IPS-18c (cell line): ENCODE data around the gene MILR1.
"Not testable (repeated sequence)": the region's sequence is repeated elsewhere in the genome, so short reads cannot be mapped to it uniquely, and the experiment has no call there.

Experiments used
- H3K4me3 ChIP-seq: 2 replicates; pipeline ENCODE4 v1.7.0; 2013; ENCODE audit warnings: low read depth, mild to moderate bottlenecking, low read length, moderate library complexity; ENCODE audit not compliant: insufficient read depth
- H3K9me3 ChIP-seq: one replicate; pipeline ENCODE4 v1.6.1; 2013; ENCODE audit warnings: mild to moderate bottlenecking, low read length, moderate library complexity; ENCODE audit not compliant: control insufficient read depth, insufficient read depth

The MILR1 gene

GRCh38 chr17:64422121-64422520 is 26.8 kb upstream of the MILR1 start:
- not testable (repeated sequence) for H3K9me3 ChIP-seq, H3K4me3 ChIP-seq

GRCh38 chr17:64423881-64424280 is 25.0 kb upstream of the MILR1 start:
- no peak overlapping the region for H3K4me3 ChIP-seq

GRCh38 chr17:64424324-64424849 is 24.5 kb upstream of the MILR1 start:
- H3K9me3 ChIP-seq = no peaks in the 10 kb centered on the region
- no peak overlapping the region for H3K4me3 ChIP-seq

More at GRCh38 chr17:64423881-64424280, 25.0 kb upstream of the MILR1 start:
- H3K9me3 ChIP-seq = no peaks in the 10 kb centered on the region

- H3K4me3 ChIP-seq = no peak overlapping the region
- H3K9me3 ChIP-seq = no peaks in the 10 kb centered on the region
Observed at GRCh38 chr17:64425191-64425590, 23.7 kb upstream of the MILR1 start.

DNA sequence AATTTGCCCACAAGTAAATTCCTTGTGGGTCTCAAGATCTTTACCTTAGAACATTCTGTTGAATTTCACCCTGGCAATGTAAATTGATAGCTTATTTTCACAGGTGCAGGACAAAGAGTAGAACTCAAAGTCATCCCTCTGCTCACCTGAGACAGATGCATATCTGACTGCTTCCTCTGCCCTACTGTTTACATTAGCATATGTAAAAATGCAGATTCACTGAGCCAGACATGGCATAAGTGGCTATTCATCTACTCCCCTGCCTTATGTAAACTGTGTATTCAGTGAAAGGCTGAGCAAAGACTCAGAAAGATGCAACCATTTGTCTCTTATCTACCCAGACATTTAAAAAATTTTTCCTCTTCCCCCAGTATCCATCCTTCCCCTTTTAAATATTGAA is 22.3 kb upstream of the MILR1 start:
- H3K4me3 ChIP-seq = no peak overlapping the region

GRCh38 chr17:64428406-64428805 is 20.5 kb upstream of the MILR1 start:
- Histone ChIP-seq H3K4me3 (no peak overlapping the region), H3K9me3 (no peaks in the 10 kb centered on the region)

More for the DNA sequence above, 22.3 kb upstream of the MILR1 start:
- H3K9me3 ChIP-seq = no peaks in the 10 kb centered on the region

DNA sequence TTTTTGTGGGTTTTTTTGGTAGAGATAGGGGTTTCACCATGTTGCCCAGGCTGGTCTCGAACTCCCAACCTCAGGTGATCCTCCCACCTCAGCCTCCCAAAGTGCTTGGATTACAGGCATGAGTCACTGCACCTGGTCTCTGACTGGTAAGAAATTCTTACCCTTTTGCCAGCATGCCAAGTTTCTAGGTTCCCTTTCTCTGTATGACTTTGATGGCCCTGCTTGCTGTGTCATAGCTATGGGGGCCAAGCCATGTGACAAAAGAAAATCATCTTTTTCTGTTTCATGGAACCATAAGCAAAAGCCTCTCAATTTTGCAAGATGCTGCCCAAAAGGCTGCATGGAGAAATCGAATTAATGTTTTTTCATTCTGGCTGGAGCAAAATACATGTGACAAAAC is 18.9 kb upstream of the MILR1 start:
- H3K9me3 ChIP-seq, H3K4me3 ChIP-seq: not testable (repeated sequence)

DNA sequence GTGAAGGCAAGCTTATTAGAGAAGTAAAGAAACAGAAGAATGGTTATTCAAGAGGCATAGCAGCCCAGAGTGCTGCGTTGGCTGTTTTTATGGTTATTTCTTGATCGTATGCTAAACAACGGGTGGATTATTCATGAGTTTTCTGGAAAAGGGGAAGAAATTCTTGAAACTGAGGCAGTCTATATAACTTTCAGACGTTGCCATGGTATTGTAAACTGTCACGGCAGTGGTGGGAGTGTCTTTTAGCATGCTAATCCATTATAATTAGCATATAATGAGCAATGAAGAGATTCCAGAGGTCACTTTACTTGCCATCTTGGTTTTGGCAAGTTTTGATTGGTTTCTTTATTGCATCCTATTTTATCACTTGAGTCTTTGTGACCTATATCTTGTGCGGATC is 17.4 kb upstream of the MILR1 start:
- H3K9me3 ChIP-seq = no peaks in the 10 kb centered on the region

DNA sequence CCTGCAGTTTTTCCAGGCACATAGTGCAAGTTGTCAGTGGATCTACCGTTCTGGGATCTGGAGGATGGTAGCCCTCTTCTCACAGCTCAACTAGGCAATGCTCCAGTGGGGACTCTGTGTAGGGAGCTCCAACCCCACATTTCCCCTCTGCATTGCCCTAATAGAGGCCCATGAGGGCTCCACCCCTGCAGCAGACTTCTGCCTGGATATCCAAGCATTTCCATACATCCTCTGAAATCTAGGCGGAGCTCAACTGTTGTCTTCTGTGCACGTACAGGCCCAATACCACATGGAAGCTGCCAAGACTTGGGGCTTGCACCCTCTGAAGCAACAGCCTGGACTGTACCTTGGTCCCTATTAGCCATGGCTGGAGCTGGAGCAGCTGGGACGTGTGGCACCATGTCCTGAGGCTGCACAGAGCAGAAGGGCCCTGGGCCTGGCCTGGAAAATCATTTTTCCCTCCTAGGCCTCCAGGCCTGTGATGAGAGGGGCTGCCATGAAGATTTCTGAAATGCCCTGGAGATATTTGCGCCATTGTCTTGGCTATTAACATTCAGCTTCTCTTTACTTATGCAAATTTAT is 10.9 kb upstream of the MILR1 start:
- H3K9me3 ChIP-seq = peaks cover 15% of the 10 kb centered on the region
- no peak overlapping the region for H3K4me3 ChIP-seq

More for the DNA sequence above, 17.4 kb upstream of the MILR1 start:
- H3K4me3 ChIP-seq = no peak overlapping the region

DNA sequence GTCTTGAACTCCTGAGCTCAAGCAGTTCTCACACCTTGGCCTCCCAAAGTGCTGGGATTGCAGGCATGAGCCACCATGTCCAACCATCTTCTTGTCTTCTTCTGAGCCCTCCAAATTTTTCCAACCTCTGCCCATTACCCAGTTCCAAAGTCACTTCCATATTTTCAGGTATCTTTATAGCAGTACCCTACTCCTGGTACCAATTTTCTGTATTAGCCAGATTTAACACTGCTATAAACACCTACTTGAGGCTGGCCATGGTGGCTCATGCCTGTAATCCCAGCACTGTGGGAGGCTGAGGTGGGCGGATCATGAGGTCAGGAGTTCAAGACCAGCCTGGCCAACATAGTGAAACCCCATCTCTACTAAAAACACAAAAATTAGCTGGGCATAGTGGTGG is 9.4 kb upstream of the MILR1 start:
- not testable (repeated sequence) for H3K4me3 ChIP-seq
- H3K9me3 ChIP-seq = peaks cover 15% of the 10 kb centered on the region

GRCh38 chr17:64439956-64440355 is 9.0 kb upstream of the MILR1 start:
- H3K4me3 ChIP-seq = no peak overlapping the region

DNA sequence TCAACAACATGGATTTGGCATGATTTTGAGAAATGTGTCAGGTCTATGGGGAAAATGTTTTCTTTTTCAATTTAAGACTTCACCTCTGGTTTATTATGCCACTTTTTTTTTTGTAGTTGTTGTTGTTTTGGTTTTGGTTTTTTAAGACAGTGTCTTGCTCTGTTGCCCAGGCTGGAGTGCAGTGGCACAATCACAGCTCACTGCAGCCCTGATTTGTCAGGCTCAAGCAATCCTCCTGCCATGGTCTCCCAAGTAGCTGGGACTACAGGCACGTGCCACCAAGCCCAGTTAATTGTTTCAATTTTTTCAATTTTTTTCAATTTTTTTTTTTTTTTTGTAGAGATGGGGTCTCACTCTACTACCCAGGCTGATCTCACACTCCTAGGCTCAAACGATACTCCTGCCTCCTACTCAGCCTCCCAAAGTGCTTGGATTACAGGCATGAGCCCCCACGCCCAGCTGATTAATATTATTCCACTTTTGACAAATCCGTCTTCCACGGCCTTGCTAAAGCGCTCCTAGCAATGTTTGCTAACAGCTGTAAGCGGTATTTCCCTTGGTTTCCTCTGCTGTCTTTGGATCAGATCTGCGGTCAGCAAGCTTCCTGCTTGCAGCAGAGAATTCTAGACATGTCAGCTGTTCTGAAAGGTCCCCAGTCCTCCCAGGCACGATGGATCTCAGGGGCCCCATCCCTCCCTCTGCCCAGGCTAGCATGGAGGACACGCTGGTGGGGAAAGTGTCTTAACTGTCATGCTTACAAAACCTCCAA is 7.0 kb upstream of the MILR1 start:
- Histone ChIP-seq H3K9me3 (peaks cover 12% of the 10 kb centered on the region), H3K4me3 (no peak overlapping the region)

More at GRCh38 chr17:64439956-64440355, 9.0 kb upstream of the MILR1 start:
- H3K9me3 ChIP-seq = peaks cover 15% of the 10 kb centered on the region

- no peak overlapping the region for H3K4me3 ChIP-seq
- peaks cover 7% of the 10 kb centered on the region for H3K9me3 ChIP-seq
Observed at GRCh38 chr17:64442541-64442971, 6.4 kb upstream of the MILR1 start.

DNA sequence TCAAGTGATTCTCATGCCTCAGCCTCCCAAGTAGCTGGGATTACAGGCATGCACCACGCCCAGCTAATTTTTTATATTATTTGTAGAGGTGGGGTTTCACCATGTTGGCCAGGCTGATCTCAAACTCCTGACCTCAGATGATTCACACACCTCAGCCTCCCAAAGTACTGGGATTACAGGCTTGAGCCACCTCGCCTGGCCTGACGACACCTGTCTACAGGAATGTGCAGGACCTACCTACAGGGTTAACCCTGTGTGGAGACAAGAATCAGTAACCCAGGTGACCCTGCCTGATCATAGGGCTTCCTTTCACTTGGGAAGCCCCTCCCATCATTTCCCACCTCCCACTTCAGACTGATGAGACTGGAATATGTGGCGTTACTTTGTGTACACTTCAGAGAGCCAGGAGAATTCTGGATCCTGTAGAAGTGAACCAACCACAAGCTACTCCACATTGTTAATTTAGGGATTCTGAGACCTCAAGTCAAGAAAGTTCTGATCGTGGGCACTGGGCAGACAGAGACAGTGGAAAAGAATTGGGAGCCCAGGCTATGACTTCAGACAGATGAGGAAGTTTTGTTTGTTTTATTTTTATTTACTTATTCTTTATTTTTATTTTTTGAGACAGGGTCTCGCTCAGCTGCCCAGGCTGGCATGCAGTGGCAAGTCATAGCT is 5.7 kb upstream of the MILR1 start:
- Histone ChIP-seq H3K4me3 (no peak overlapping the region), H3K9me3 (peaks cover 2% of the 10 kb centered on the region)

- Histone ChIP-seq H3K9me3 (no peaks in the 10 kb centered on the region), H3K4me3 (no peak overlapping the region)
Observed at GRCh38 chr17:64447526-64447925, 1.4 kb upstream of the MILR1 start.

- H3K4me3 ChIP-seq = no peak overlapping the region
- H3K9me3 ChIP-seq = no peaks in the 10 kb centered on the region
Observed at GRCh38 chr17:64449545-64449944, 630 bp downstream of the MILR1 start.

DNA sequence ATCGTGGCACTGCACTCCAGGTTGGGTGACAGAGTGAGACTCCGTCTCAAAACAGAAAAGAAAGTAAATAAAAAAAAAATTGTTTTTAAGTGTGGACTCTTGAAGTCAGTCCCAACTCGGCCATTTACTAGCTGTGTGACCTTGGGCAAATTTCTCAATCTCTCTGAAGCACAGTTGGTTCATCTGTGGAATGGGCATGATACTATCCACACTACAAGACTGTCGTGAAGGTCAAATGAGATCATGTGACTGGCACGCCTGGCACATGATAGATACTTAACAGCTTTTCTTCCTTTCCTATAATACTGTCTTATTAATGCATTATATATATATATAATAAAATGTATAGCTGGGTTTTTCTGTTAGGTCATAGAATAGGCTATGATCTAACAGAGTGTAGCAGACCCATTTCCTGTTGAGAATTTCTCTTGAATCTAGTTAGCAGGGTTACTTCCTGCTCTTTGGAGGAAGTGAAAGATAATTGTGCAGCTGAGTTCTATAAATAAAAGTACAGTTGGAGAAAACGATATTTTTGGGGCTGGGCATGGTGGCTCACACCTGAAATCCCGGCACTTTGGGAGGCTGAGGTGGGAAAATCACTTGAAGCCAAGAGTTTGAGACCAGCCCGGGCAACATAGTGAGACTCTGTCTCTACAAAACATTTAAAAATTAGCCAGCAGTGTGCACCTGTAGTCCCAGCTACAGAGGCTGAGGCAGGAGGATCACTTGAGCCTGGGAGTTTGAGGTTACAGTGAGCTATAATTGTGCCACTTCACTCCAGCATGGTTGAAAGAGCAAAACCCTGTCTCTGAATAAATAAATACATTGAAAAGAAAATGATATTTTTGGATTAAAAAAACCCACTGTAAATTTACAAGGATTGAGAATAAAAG is 7.3 kb downstream of the MILR1 start:
- H3K9me3 ChIP-seq = no peaks in the 10 kb centered on the region
- H3K4me3 ChIP-seq = no peak overlapping the region
